Inferior parietal cortex (tissue), 1 donor: Measurements from ENCODE around the gene RAD51B.
"Not testable (repeated sequence)": the region's sequence is repeated elsewhere in the genome, so short reads cannot be mapped to it uniquely, and the experiment has no call there.

Experiments used
- DNase-seq: peaks from one replicate; pipeline ENCODE4 v3.0.0-alpha.2; 2016; ENCODE audit errors: extremely low spot score

Gene RAD51B

GRCh38 chr14:68075382-68076029, 255.9 kb downstream of the RAD51B start:
- DNase-seq = no peak

GRCh38 chr14:68076451-68076850, 256.9 kb downstream of the RAD51B start:
- no peak for DNase-seq

GRCh38 chr14:68079941-68080697, 260.5 kb downstream of the RAD51B start:
- no peak for DNase-seq

- DNase-seq = no peak
These were observed 261.9 kb downstream of the RAD51B start for GRCh38 chr14:68081489-68081888.

- no peak for DNase-seq
These were observed 263.2 kb downstream of the RAD51B start for GRCh38 chr14:68082698-68083291.

- DNase-seq = no peak
These were observed 264.7 kb downstream of the RAD51B start for GRCh38 chr14:68084256-68084655.

- DNase-seq = no peak
These were observed 266.2 kb downstream of the RAD51B start for GRCh38 chr14:68085742-68086141.

GRCh38 chr14:68088451-68088854, 268.9 kb downstream of the RAD51B start:
- no peak for DNase-seq

- DNase-seq = no peak
These were observed 269.7 kb downstream of the RAD51B start for GRCh38 chr14:68089146-68089731.

GRCh38 chr14:68094158-68094557, 274.6 kb downstream of the RAD51B start:
- DNase-seq = no peak

GRCh38 chr14:68094752-68095151, 275.2 kb downstream of the RAD51B start:
- DNase-seq = no peak

- DNase-seq = no peak
These were observed 278.1 kb downstream of the RAD51B start for GRCh38 chr14:68097727-68098126.

- no peak for DNase-seq
These were observed 279.3 kb downstream of the RAD51B start for GRCh38 chr14:68098834-68099233.

GRCh38 chr14:68099495-68100045, 280.0 kb downstream of the RAD51B start:
- no peak for DNase-seq

- not testable (repeated sequence) for DNase-seq
These were observed 282.2 kb downstream of the RAD51B start for GRCh38 chr14:68101715-68102301.

- DNase-seq = no peak
These were observed 284.3 kb downstream of the RAD51B start for GRCh38 chr14:68103853-68104252.

GRCh38 chr14:68104518-68104917, 284.9 kb downstream of the RAD51B start:
- DNase-seq = no peak

GRCh38 chr14:68105816-68106215, 286.2 kb downstream of the RAD51B start:
- DNase-seq = no peak

GRCh38 chr14:68106456-68106855, 286.9 kb downstream of the RAD51B start:
- no peak for DNase-seq

GRCh38 chr14:68106905-68107304, 287.3 kb downstream of the RAD51B start:
- no peak for DNase-seq

- no peak for DNase-seq
These were observed 289.7 kb downstream of the RAD51B start for GRCh38 chr14:68109132-68109900.
